Measurements from ENCODE around the gene DNAAF1. TPM values are rescaled to one million over a fixed set of nuclear protein-coding genes. Genes with fewer than 3 reads are reported as not detected.

The DNAAF1 gene
- polyA plus RNA-seq, 1 of the 3 experiments (the other 2 are of a cell fraction) = 0.35 TPM

DNA sequence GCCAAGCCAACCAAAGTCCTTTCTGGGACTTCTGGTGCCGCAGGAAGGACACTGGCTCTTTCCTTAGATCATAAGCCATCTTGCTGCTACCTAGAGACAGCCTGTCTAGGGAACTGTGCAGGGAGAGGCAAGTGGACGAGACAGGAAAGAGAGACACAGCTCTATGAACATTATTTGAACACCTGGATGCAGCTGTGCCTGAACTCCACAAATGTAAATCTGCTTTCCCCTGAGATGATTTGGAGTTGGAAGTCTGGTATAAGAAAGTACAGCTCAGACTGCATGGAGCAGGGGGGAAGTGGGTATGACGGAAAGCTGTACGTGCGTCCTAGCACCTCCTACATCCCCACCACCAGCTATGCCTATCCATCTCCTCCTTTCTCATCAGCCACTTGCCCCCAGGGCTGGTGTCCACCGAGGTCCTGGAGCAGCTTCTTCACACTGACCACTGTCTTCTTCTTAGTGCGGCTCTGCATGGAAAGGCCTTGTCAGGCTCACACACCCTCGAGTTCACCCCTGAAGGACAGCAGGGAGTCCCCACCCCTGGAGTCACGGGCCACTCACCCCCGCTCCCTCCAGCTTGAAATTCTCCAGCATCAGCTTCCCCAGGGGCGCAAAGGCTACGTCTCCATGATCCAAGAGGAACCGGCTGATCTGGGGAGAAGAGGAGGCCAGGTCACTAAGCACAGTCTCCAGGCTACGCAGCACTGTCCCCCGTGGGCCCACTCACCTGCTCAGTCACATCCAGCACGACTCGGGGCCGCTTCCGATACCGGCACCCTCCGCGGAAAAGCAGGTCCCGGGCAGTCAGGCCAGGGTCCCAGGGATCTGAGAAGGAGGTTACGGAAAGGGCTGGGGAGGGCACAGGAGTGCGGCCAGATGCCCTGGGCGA is 37.8 kb downstream of the DNAAF1 start (continued):
- TF ChIP-seq, protein P1, sequence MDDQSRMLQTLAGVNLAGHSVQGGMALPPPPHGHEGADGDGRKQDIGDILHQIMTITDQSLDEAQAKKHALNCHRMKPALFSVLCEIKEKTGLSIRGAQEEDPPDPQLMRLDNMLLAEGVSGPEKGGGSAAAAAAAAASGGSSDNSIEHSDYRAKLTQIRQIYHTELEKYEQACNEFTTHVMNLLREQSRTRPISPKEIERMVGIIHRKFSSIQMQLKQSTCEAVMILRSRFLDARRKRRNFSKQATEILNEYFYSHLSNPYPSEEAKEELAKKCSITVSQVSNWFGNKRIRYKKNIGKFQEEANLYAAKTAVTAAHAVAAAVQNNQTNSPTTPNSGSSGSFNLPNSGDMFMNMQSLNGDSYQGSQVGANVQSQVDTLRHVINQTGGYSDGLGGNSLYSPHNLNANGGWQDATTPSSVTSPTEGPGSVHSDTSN (IDR thresholded peaks at IDR 0.05) = no peak
- TF ChIP-seq ELF1 (IDR thresholded peaks at IDR 0.05) = no peak
- no peak for TF ChIP-seq SMC3 (IDR thresholded peaks at IDR 0.05; ENCODE audit: low read depth, low read length)
- no peak for TF ChIP-seq RFX5 (IDR thresholded peaks at IDR 0.05; ENCODE audit: low read length)
- TF ChIP-seq RXRA (IDR thresholded peaks at IDR 0.05; ENCODE audit: borderline replicate concordance, low read depth) = no peak
- TF ChIP-seq, protein P2, sequence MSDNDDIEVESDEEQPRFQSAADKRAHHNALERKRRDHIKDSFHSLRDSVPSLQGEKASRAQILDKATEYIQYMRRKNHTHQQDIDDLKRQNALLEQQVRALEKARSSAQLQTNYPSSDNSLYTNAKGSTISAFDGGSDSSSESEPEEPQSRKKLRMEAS (IDR thresholded peaks at IDR 0.05; ENCODE audit: low read depth) = no peak

DNA sequence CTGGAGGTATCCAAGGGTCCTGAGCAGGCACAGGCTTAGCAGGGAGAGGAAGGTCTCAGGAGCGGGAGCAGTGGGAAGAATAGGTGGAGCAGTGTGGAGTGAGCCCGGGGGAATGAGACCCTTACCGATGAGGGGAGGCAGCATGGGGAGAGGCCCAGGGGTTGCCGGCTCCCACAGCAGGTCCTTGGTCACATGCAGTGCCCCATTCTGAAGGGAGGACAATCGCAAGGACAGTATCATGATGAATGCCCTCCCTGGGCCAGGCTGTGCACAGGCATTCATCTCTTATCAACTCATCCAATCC is 38.4 kb downstream of the DNAAF1 start:
- Histone ChIP-seq H3K4me3 (ENCODE audit: low read depth in 2 of 2, low read length in 1 of 2) (no peak overlapping the region), H3K79me2 (ENCODE audit: insufficient read depth) (peaks cover 33% of the 10 kb centered on the region), H3K9ac (no peak overlapping the region), H3K36me3 (replicated peaks in 1 of 2; ENCODE audit: control insufficient read depth in 1 of 2, insufficient read depth in 2 of 2, low read length in 1 of 2) (peaks cover 0 to 62% of the 10 kb centered on the region in 2 experiments), H3K27me3 (ENCODE audit: insufficient read depth) (no peaks in the 10 kb centered on the region), H4K20me1 (ENCODE audit: insufficient read depth) (no peaks in the 10 kb centered on the region), H2AFZ (ENCODE audit: low read depth) (no peak overlapping the region), H3K4me2 (no peak overlapping the region), H3K4me1 (ENCODE audit: control insufficient read depth in 1 of 2, insufficient read depth in 2 of 2, low read depth in 1 of 2, low read length in 1 of 2) (peaks cover 0 to 11% of the 10 kb centered on the region in 2 experiments; a peak in 1 of 4 replicates), H3K9me3 (no peaks in the 10 kb centered on the region), H3K9me2 (no peaks in the 10 kb centered on the region), H3K27ac (ENCODE audit: low read depth in 2 of 2, low read length in 1 of 2) (no peak overlapping the region), H3F3A (replicated peaks; ENCODE audit: insufficient read depth) (no peaks in the 10 kb centered on the region)
- DNase-seq = no peak
- ChIA-PET POLR2A (no interaction called here), CTCF (interaction anchor here (0.6 to 2.0 kb wide), 7 partner anchors 8 to 317 kb away, joined by 3 to 14 read pairs (median 4); no protein-coding TSS in a partner anchor)
- TF ChIP-seq EP300 (IDR thresholded peaks at IDR 0.05; ENCODE audit: borderline replicate concordance in 1 of 2, low read depth in 1 of 2, low read length in 1 of 2) (no peak), POLR2AphosphoS5 (IDR thresholded peaks at IDR 0.05; ENCODE audit: low read depth, low read length) (no peak), MEF2A (IDR thresholded peaks at IDR 0.05; ENCODE audit: borderline replicate concordance, low read depth) (no peak), GABPA (IDR thresholded peaks at IDR 0.05; ENCODE audit: low read depth) (no peak), FOXJ3 (CRISPR knock-in tag; IDR thresholded peaks at IDR 0.05) (no peak)
- TF ChIP-seq, protein P3, sequence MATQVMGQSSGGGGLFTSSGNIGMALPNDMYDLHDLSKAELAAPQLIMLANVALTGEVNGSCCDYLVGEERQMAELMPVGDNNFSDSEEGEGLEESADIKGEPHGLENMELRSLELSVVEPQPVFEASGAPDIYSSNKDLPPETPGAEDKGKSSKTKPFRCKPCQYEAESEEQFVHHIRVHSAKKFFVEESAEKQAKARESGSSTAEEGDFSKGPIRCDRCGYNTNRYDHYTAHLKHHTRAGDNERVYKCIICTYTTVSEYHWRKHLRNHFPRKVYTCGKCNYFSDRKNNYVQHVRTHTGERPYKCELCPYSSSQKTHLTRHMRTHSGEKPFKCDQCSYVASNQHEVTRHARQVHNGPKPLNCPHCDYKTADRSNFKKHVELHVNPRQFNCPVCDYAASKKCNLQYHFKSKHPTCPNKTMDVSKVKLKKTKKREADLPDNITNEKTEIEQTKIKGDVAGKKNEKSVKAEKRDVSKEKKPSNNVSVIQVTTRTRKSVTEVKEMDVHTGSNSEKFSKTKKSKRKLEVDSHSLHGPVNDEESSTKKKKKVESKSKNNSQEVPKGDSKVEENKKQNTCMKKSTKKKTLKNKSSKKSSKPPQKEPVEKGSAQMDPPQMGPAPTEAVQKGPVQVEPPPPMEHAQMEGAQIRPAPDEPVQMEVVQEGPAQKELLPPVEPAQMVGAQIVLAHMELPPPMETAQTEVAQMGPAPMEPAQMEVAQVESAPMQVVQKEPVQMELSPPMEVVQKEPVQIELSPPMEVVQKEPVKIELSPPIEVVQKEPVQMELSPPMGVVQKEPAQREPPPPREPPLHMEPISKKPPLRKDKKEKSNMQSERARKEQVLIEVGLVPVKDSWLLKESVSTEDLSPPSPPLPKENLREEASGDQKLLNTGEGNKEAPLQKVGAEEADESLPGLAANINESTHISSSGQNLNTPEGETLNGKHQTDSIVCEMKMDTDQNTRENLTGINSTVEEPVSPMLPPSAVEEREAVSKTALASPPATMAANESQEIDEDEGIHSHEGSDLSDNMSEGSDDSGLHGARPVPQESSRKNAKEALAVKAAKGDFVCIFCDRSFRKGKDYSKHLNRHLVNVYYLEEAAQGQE (IDR thresholded peaks at IDR 0.05; ENCODE audit: low read depth, low read length) = no peak
- TF ChIP-seq, protein P4, sequence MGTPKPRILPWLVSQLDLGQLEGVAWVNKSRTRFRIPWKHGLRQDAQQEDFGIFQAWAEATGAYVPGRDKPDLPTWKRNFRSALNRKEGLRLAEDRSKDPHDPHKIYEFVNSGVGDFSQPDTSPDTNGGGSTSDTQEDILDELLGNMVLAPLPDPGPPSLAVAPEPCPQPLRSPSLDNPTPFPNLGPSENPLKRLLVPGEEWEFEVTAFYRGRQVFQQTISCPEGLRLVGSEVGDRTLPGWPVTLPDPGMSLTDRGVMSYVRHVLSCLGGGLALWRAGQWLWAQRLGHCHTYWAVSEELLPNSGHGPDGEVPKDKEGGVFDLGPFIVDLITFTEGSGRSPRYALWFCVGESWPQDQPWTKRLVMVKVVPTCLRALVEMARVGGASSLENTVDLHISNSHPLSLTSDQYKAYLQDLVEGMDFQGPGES (IDR thresholded peaks at IDR 0.05; ENCODE audit: low read depth, low read length) = no peak
- TF ChIP-seq, protein P5, sequence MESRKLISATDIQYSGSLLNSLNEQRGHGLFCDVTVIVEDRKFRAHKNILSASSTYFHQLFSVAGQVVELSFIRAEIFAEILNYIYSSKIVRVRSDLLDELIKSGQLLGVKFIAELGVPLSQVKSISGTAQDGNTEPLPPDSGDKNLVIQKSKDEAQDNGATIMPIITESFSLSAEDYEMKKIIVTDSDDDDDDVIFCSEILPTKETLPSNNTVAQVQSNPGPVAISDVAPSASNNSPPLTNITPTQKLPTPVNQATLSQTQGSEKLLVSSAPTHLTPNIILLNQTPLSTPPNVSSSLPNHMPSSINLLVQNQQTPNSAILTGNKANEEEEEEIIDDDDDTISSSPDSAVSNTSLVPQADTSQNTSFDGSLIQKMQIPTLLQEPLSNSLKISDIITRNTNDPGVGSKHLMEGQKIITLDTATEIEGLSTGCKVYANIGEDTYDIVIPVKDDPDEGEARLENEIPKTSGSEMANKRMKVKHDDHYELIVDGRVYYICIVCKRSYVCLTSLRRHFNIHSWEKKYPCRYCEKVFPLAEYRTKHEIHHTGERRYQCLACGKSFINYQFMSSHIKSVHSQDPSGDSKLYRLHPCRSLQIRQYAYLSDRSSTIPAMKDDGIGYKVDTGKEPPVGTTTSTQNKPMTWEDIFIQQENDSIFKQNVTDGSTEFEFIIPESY (IDR thresholded peaks at IDR 0.05; ENCODE audit: borderline replicate concordance, low read depth) = no peak
- 77% methylated on average over 5 of the region's 5 CpGs for WGBS (ENCODE audit: low lambda C conversion rate)
